ENCODE data around the gene KRTAP19-7.

The KRTAP19-7 gene

DNA sequence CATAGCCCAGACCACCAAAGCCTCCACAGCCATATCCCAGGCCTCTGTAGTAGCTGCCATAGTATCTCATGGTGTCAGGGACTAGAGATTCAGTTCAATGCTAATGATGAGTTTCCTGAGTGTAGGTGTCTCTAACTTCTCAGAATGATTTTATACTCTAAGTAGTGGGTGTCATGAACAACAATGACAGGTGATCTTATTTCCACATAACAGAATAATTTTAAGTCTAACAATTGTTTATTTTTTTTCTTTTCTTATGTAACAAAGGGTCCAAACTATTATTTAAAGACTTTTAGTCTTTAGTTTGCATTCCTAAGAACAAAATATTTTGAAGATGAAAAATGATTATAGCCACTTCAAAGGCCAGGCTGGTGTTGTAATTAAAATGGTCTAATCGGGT, 19.4 kb downstream of the KRTAP19-7 start, which contains the start of gene KRTAP19-6:
KRTAP19-6 (minus strand) TSS at position 101 of the 400 bp plus-strand sequence; CDS start at position 70, 31 bp downstream.
- H3K4me1 ChIP-seq (ENCODE audit: low read length) = no peaks in the 10 kb centered on the region
- no peaks in the 10 kb centered on the region for H4K20me1 ChIP-seq (ENCODE audit: insufficient read depth, low read length)
- H3K36me3 ChIP-seq (replicated peaks; ENCODE audit: low read depth, low read length) = no peaks in the 10 kb centered on the region
- H3K4me3 ChIP-seq (ENCODE audit: low read length) = no peak within 1 kb of the TSS
- no peak within 1 kb of the TSS for H3K9ac ChIP-seq (ENCODE audit: low read length)
- H3K79me2 ChIP-seq (ENCODE audit: low read length) = no peaks in the 10 kb centered on the region
- H3K27me3 ChIP-seq (ENCODE audit: low read depth, low read length) = no peaks in the 10 kb centered on the region
- H3K9me3 ChIP-seq (ENCODE audit: insufficient read depth, low read length) = no peaks in the 10 kb centered on the region
- H3K27ac ChIP-seq (ENCODE audit: low read length) = no peak within 1 kb of the TSS
- H2AFZ ChIP-seq (ENCODE audit: low read depth, low read length) = no peak within 1 kb of the TSS
- TF ChIP-seq, protein P1, sequence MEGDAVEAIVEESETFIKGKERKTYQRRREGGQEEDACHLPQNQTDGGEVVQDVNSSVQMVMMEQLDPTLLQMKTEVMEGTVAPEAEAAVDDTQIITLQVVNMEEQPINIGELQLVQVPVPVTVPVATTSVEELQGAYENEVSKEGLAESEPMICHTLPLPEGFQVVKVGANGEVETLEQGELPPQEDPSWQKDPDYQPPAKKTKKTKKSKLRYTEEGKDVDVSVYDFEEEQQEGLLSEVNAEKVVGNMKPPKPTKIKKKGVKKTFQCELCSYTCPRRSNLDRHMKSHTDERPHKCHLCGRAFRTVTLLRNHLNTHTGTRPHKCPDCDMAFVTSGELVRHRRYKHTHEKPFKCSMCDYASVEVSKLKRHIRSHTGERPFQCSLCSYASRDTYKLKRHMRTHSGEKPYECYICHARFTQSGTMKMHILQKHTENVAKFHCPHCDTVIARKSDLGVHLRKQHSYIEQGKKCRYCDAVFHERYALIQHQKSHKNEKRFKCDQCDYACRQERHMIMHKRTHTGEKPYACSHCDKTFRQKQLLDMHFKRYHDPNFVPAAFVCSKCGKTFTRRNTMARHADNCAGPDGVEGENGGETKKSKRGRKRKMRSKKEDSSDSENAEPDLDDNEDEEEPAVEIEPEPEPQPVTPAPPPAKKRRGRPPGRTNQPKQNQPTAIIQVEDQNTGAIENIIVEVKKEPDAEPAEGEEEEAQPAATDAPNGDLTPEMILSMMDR (IDR thresholded peaks at IDR 0.05; ENCODE audit: low read depth, low read length) = no peak
- TF ChIP-seq EZH2phosphoT487 (IDR thresholded peaks at IDR 0.05; ENCODE audit: low read depth) = no peak
- H3K4me2 ChIP-seq (ENCODE audit: low read length) = no peak within 1 kb of the TSS

DNA sequence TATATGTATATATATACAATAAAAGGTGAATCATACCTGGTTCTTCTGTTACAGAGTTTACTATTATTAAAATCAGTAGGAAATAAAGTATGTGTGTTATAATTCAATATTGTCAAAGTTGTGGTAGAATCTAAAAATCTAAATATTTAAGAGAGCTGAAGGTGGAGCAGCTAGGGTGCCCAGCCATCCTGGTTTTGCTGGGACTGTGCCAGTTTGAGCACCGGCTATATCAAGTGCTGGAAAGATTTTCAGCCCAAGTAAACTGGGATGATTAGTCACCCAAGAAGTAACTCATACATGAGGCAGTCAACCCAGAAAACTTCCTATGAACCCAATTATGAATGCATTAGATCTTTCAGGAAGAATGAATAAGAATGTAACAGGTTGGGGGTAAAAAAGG, 42.2 kb downstream of the KRTAP19-7 start:
- Histone ChIP-seq H3K4me2 (ENCODE audit: low read length) (no peak overlapping the region), H3K36me3 (replicated peaks; ENCODE audit: low read depth, low read length) (no peaks in the 10 kb centered on the region), H4K20me1 (ENCODE audit: insufficient read depth, low read length) (no peaks in the 10 kb centered on the region), H3K9ac (ENCODE audit: low read length) (no peak overlapping the region), H3K79me2 (ENCODE audit: low read length) (no peaks in the 10 kb centered on the region), H3K4me1 (ENCODE audit: low read length) (no peaks in the 10 kb centered on the region), H3K27ac (ENCODE audit: low read length) (no peak overlapping the region), H3K4me3 (ENCODE audit: low read length) (no peak overlapping the region), H3K9me3 (ENCODE audit: insufficient read depth, low read length) (no peaks in the 10 kb centered on the region), H3K27me3 (ENCODE audit: low read depth, low read length) (no peaks in the 10 kb centered on the region), H2AFZ (ENCODE audit: low read depth, low read length) (no peak overlapping the region)
- no peak for TF ChIP-seq EZH2phosphoT487 (IDR thresholded peaks at IDR 0.05; ENCODE audit: low read depth)
- TF ChIP-seq, protein P1 (IDR thresholded peaks at IDR 0.05; ENCODE audit: low read depth, low read length) = no peak

DNA sequence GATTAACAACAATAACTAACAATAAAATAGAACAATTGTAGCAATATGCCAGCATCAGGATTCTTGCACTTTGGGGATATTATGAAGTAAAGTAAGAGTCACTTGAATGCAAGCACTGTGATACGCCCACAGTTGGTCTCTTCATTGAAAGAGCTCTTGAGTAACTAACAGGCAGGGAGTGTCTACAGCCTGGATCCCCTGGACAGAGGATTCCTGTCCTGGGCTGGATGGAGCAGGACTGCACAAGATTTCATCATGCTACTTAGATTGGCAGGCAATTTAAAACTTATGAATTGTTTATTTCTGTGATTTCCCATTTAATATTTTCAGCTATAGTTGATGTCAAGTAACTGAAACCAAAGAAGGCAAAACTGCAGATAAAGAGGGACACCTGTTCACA, 45.4 kb downstream of the KRTAP19-7 start:
- Histone ChIP-seq H3K4me3 (ENCODE audit: low read length) (no peak overlapping the region), H3K4me1 (ENCODE audit: low read length) (no peaks in the 10 kb centered on the region), H3K36me3 (replicated peaks; ENCODE audit: low read depth, low read length) (no peaks in the 10 kb centered on the region), H2AFZ (ENCODE audit: low read depth, low read length) (no peak overlapping the region), H3K4me2 (ENCODE audit: low read length) (no peak overlapping the region), H3K27ac (ENCODE audit: low read length) (no peak overlapping the region), H3K27me3 (ENCODE audit: low read depth, low read length) (no peaks in the 10 kb centered on the region), H3K9me3 (ENCODE audit: insufficient read depth, low read length) (no peaks in the 10 kb centered on the region), H4K20me1 (ENCODE audit: insufficient read depth, low read length) (no peaks in the 10 kb centered on the region), H3K9ac (ENCODE audit: low read length) (no peak overlapping the region), H3K79me2 (ENCODE audit: low read length) (no peaks in the 10 kb centered on the region)
- TF ChIP-seq, protein P1 (IDR thresholded peaks at IDR 0.05; ENCODE audit: low read depth, low read length) = no peak
- no peak for TF ChIP-seq EZH2phosphoT487 (IDR thresholded peaks at IDR 0.05; ENCODE audit: low read depth)
